ENCODE data around the gene LRRK2. TPM values are rescaled to one million over a fixed set of nuclear protein-coding genes. Genes with fewer than 3 reads are reported as not detected.

LRRK2 gene
- total RNA-seq, 1 experiment from 2014 or later, result 0.33 TPM

GRCh38 chr12:40287369-40287975, 62.7 kb downstream of the LRRK2 start:
- Histone ChIP-seq H3K4me3 (ENCODE audit: low read length) (no peak overlapping the region), H3K9me3 (ENCODE audit: low read length) (no peaks in the 10 kb centered on the region), H3K9me2 (replicated peaks; ENCODE audit: low read length) (no peaks in the 10 kb centered on the region), H3F3A (ENCODE audit: low read length, unreplicated experiment) (no peaks in the 10 kb centered on the region), H3K27ac (ENCODE audit: low read length) (no peak overlapping the region), H3K27me3 (ENCODE audit: low read length) (no peaks in the 10 kb centered on the region), H4K20me1 (ENCODE audit: low read length) (no peaks in the 10 kb centered on the region), H3K79me2 (ENCODE audit: low read length) (no peaks in the 10 kb centered on the region), H3K9ac (ENCODE audit: low read length) (no peak overlapping the region), H3K36me3 (ENCODE audit: low read depth, low read length) (no peaks in the 10 kb centered on the region), H3K4me1 (ENCODE audit: insufficient read depth, low read length) (0 out of 2 replicates have a peak, but pooled peaks cover 4% of the 10 kb centered on the region), H3K4me2 (ENCODE audit: low read length) (no peak overlapping the region), H2AFZ (ENCODE audit: low read length) (no peak overlapping the region)
- ChIA-PET POLR2A (ENCODE audit: unreplicated experiment) (no interaction called here), CTCF (interaction anchor here (0.5 kb wide), 1 partner anchor 134 kb away, joined by 3 read pairs; no protein-coding TSS in a partner anchor)
- ATAC-seq, result no peak
- peak; percentile 4 for DNase-seq
- TF ChIP-seq CTCF (conservative IDR thresholded peaks at IDR 0.05; ENCODE audit: low read depth, low read length) (no peak), EZH2 (IDR thresholded peaks at IDR 0.05; ENCODE audit: low read length, unreplicated experiment) (no peak), EZH2phosphoT487 (IDR thresholded peaks at IDR 0.05; ENCODE audit: borderline replicate concordance, low read length) (no peak)
- intact Hi-C loops (cut with micrococcal nuclease), result no loop called here
- BruUV-seq (replicated peaks), result no TSS peak

DNA sequence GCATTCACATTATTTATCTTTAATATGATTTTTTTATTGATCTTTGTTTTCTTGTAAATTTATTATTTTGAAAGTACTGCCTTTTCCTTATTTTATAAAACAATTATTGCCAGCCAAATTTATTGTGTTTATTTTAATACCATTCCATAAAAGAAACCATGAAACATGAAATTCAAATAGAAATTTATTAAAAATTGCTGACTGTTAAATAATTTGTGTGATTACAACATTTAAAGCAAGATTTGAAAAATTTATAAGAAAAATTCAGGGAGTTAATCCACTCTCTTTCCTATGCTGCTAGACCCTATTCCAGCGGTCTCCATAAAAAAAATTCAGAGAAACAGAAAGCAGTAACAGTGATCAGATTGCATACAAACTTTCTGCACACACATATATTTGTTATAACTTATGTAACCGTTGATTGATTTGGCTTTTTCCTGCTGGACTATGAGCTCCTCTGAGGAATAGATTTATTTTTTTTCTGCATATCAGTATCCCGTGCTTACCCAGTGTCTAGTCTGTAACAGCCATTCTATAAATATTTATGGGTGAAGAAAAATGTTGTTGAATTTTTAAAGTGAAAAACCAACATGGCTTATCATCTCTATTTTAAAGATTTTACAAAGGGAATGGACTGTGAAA, 68.1 kb downstream of the LRRK2 start:
- Histone ChIP-seq H3K27ac (ENCODE audit: low read length) (no peak overlapping the region), H3K4me2 (ENCODE audit: low read length) (no peak overlapping the region), H3K9me3 (ENCODE audit: low read length) (no peaks in the 10 kb centered on the region), H3K4me1 (ENCODE audit: insufficient read depth, low read length) (0 out of 2 replicates have a peak, but pooled peaks cover 3% of the 10 kb centered on the region), H3K27me3 (ENCODE audit: low read length) (no peaks in the 10 kb centered on the region), H3K36me3 (ENCODE audit: low read depth, low read length) (no peaks in the 10 kb centered on the region), H2AFZ (ENCODE audit: low read length) (no peak overlapping the region), H4K20me1 (ENCODE audit: low read length) (no peaks in the 10 kb centered on the region), H3K79me2 (ENCODE audit: low read length) (no peaks in the 10 kb centered on the region), H3F3A (ENCODE audit: low read length, unreplicated experiment) (no peaks in the 10 kb centered on the region), H3K4me3 (ENCODE audit: low read length) (no peak overlapping the region), H3K9ac (ENCODE audit: low read length) (no peak overlapping the region), H3K9me2 (replicated peaks; ENCODE audit: low read length) (no peaks in the 10 kb centered on the region)
- POLR2A ChIA-PET (ENCODE audit: unreplicated experiment), result no interaction called here
- DNase-seq (no peak), ATAC-seq (no peak)
- intact Hi-C loops (cut with micrococcal nuclease), result no loop called here
- no TSS peak for BruUV-seq (replicated peaks)
- CTCF ChIA-PET, result no interaction called here
- TF ChIP-seq CTCF (conservative IDR thresholded peaks at IDR 0.05; ENCODE audit: low read depth, low read length) (no peak), EZH2 (IDR thresholded peaks at IDR 0.05; ENCODE audit: low read length, unreplicated experiment) (no peak), EZH2phosphoT487 (IDR thresholded peaks at IDR 0.05; ENCODE audit: borderline replicate concordance, low read length) (no peak)

GRCh38 chr12:40298341-40298740, 73.5 kb downstream of the LRRK2 start:
- Histone ChIP-seq H2AFZ (ENCODE audit: low read length) (no peak overlapping the region), H3K27me3 (ENCODE audit: low read length) (no peaks in the 10 kb centered on the region), H3K4me1 (ENCODE audit: insufficient read depth, low read length) (0 out of 2 replicates have a peak, but pooled peaks cover 3% of the 10 kb centered on the region), H3K9me3 (ENCODE audit: low read length) (no peaks in the 10 kb centered on the region), H4K20me1 (ENCODE audit: low read length) (no peaks in the 10 kb centered on the region), H3F3A (ENCODE audit: low read length, unreplicated experiment) (no peaks in the 10 kb centered on the region), H3K4me3 (ENCODE audit: low read length) (no peak overlapping the region), H3K79me2 (ENCODE audit: low read length) (no peaks in the 10 kb centered on the region), H3K9ac (ENCODE audit: low read length) (no peak overlapping the region), H3K27ac (ENCODE audit: low read length) (no peak overlapping the region), H3K9me2 (replicated peaks; ENCODE audit: low read length) (no peaks in the 10 kb centered on the region), H3K4me2 (ENCODE audit: low read length) (no peak overlapping the region), H3K36me3 (ENCODE audit: low read depth, low read length) (no peaks in the 10 kb centered on the region)
- ChIA-PET CTCF (no interaction called here), POLR2A (ENCODE audit: unreplicated experiment) (no interaction called here)
- intact Hi-C loops (cut with micrococcal nuclease), result no loop called here
- BruUV-seq (replicated peaks), result no TSS peak
- ATAC-seq (no peak), DNase-seq (no peak)
- no peak for TF ChIP-seq CTCF (conservative IDR thresholded peaks at IDR 0.05; ENCODE audit: low read depth, low read length)
- TF ChIP-seq EZH2 (IDR thresholded peaks at IDR 0.05; ENCODE audit: low read length, unreplicated experiment), result no peak
- TF ChIP-seq EZH2phosphoT487 (IDR thresholded peaks at IDR 0.05; ENCODE audit: borderline replicate concordance, low read length), result no peak
